Sigmoid colon (tissue), 7 donors: ENCODE results near the gene TAMALIN. TPM values are rescaled to one million over a fixed set of nuclear protein-coding genes. Genes with fewer than 3 reads are reported as not detected.

ENCODE experiments used
- DNase-seq: peaks from one replicate; pipeline ENCODE4 v3.0.0-alpha.2; 2019
- H3K27ac ChIP-seq, 4 donors: fragments of 200-600 bp; sonication (generic); one replicate each; pipeline ENCODE4 v1.5.1; 2016 to 2019; ENCODE audit warnings: mild to moderate bottlenecking in 1 of 4
- H3K27me3 ChIP-seq, 3 donors: fragments of 200-600 bp; sonication (generic); one replicate each; pipeline ENCODE4 v1.5.1; 2019; ENCODE audit warnings: mild to moderate bottlenecking in 1 of 3
- H3K36me3 ChIP-seq, 4 donors: fragments of 200-600 bp; sonication (generic); one replicate each; pipeline ENCODE4 v1.5.1; 2016 to 2019
- H3K4me1 ChIP-seq, 4 donors: fragments of 200-600 bp; sonication (generic); one replicate each; pipeline ENCODE4 v1.5.1; 2017 to 2019
- H3K4me3 ChIP-seq, 4 donors: fragments of 200-600 bp; sonication (generic); one replicate each; pipeline ENCODE4 v1.5.1; 2017 to 2019; ENCODE audit warnings: mild to moderate bottlenecking in 2 of 4, moderate library complexity in 1 of 4
- H3K9me3 ChIP-seq, 4 donors: fragments of 200-600 bp in 3 of 4; sonication (generic) in 3 of 4; one replicate each; pipeline versions ENCODE4 v1.5.1 to v1.6.1; 2013 to 2019
- CTCF ChIP-seq, 4 experiments: fragments of 450-650 bp in 3 of 4; fragments of 200-600 bp in 1 of 4; IDR thresholded peaks; one replicate each; pipeline ENCODE4 v1.5.1; 2016 to 2019; ENCODE audit warnings: antibody characterized with exemption in 4 of 4, mild to moderate bottlenecking in 3 of 4, moderate library complexity in 2 of 4
- EP300 ChIP-seq, 4 donors: sonication (generic); formaldehyde crosslinking; IDR thresholded peaks; one replicate each; pipeline ENCODE4 v1.6.1; 2017; ENCODE audit warnings: antibody characterized with exemption in 4 of 4
- POLR2A ChIP-seq, 2 donors: fragments of 450-650 bp; IDR thresholded peaks; one replicate each; pipeline ENCODE4 v1.6.1; 2016; ENCODE audit warnings: antibody characterized with exemption in 2 of 2, mild to moderate bottlenecking in 2 of 2, moderate library complexity in 2 of 2
- POLR2AphosphoS5 ChIP-seq, 4 donors: sonication (generic); formaldehyde crosslinking; IDR thresholded peaks; one replicate each; pipeline ENCODE4 v1.6.1; 2017; ENCODE audit warnings: antibody characterized with exemption in 4 of 4
- WGBS, 2 donors: extraction: QIAGEN DNeasy Blood & Tissue Kit; methylation state at CpG; one replicate each; pipeline ENCODE4 v1.1.7; 2013; 5-methylcytosine and 5-hydroxymethylcytosine counted together
- intact Hi-C: fragments of 100-400 bp; cut with DNase I; formaldehyde crosslinking; loops from one replicate; pipeline ENCODE4 v1.15.1; 2023
- polyA plus RNA-seq, 3 donors: library from polyadenylated mRNA; stranded (reverse); fragments of 200-250 nt; gene quantifications; one replicate each; pipeline ENCODE4 v1.2.3, GENCODE V29; 2013
- total RNA-seq, 4 donors: library from RNA; depleted of rRNA; stranded (reverse); fragments of >200 nt; gene quantifications; one replicate each; pipeline ENCODE4 v1.1.0, GENCODE V29; 2016
- donor health status: healthy with polysubstance abuse.
- donor health status: Bipolar disorder and iron deficiency.
- donor health status: healthy.

The TAMALIN gene
- total and polyA plus RNA-seq, 7 donors: 4.2 to 17.0 (median 9.4) TPM

GRCh38 chr12:51969643-51970042 is 37.1 kb upstream of the TAMALIN start:
- H3K27me3 ChIP-seq: no peaks in the 10 kb centered on the region
- DNase-seq: no peak
- peaks cover 0 to 47% (median 39%) of the 10 kb centered on the region in 4 donors for H3K4me1 ChIP-seq
- H3K4me3 ChIP-seq: no peak overlapping the region
- intact Hi-C loops: no loop called here
- H3K27ac ChIP-seq: no peak overlapping the region
- H3K36me3 ChIP-seq: no peaks in the 10 kb centered on the region
- H3K9me3 ChIP-seq: no peaks in the 10 kb centered on the region
- 89 to 97% methylated on average over 2 of the region's 2 CpGs for WGBS, 2 donors
- no peak for TF ChIP-seq POLR2A (IDR thresholded peaks at IDR 0.05)
- no peak for TF ChIP-seq EP300 (IDR thresholded peaks at IDR 0.05)
- no peak for TF ChIP-seq POLR2AphosphoS5 (IDR thresholded peaks at IDR 0.05)
- no peak for TF ChIP-seq CTCF (IDR thresholded peaks at IDR 0.05)

DNA sequence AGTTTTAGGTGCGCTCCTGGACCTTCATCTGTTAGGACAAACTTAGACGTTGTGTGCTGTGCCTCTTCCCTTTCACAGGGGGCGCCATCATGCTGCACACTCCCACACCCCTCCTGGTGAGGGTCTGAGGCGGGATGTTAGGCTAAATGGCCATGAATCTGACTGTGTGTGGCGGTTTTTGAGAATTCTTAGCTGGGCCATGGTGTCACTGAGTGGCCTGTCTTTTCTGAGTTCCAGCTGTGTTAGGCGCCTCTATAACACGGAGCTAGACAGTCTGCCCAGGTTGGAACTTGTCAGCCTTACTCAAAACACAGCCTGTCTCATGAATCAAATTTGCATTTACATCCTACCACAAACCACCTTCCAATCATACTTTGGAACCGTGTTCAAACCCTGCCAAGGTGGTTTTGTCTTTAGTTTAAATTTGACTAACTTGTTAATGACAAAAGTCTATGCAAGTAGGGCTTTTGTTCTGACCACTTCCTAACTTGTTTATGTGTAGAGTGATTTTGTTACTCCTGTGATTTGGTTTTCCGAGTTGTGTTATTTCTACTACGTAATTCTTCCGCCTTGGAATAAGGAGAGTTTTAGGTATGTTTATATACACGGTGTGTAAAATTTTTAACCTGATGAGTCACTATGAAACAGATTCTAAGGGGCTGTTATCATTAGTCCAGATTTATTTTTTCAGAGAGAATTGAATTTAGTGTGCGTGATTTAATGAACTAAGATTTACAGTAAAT is 35.7 kb upstream of the TAMALIN start:
- Histone ChIP-seq H3K36me3 (peaks cover 4 to 10% (median 8%) of the 10 kb centered on the region in 4 donors), H3K27ac (peak overlapping the region in 1 of 4 donors; percentile 36), H3K4me3 (no peak overlapping the region), H3K4me1 (peaks cover 0 to 48% (median 40%) of the 10 kb centered on the region in 4 donors), H3K27me3 (no peaks in the 10 kb centered on the region), H3K9me3 (no peaks in the 10 kb centered on the region)
- intact Hi-C loops: no loop called here
- TF ChIP-seq CTCF (IDR thresholded peaks at IDR 0.05) (peak in 1 of 4 experiments; percentile 22), POLR2AphosphoS5 (IDR thresholded peaks at IDR 0.05) (no peak)
- no peak for DNase-seq
- 49 to 51% methylated on average over 13 of the region's 13 CpGs for WGBS, 2 donors

GRCh38 chr12:51971679-51972421 is 34.9 kb upstream of the TAMALIN start:
- H3K4me1 ChIP-seq: peaks cover 0 to 48% (median 40%) of the 10 kb centered on the region in 4 donors
- H3K27me3 ChIP-seq: no peaks in the 10 kb centered on the region
- no peak for TF ChIP-seq POLR2AphosphoS5 (IDR thresholded peaks at IDR 0.05)
- TF ChIP-seq EP300 (IDR thresholded peaks at IDR 0.05): no peak
- TF ChIP-seq CTCF (IDR thresholded peaks at IDR 0.05): no peak
- no peak for TF ChIP-seq POLR2A (IDR thresholded peaks at IDR 0.05)
- peaks cover 12 to 17% (median 15%) of the 10 kb centered on the region in 4 donors for H3K36me3 ChIP-seq
- H3K4me3 ChIP-seq: no peak overlapping the region
- H3K27ac ChIP-seq: peak overlapping the region in 2 of 4 donors; percentile 36 to 37
- WGBS, 2 donors: 57 to 59% methylated on average over 4 of the region's 4 CpGs
- intact Hi-C loops: no loop called here
- DNase-seq: no peak
- H3K9me3 ChIP-seq: no peaks in the 10 kb centered on the region

GRCh38 chr12:51972422-51972812 is 34.3 kb upstream of the TAMALIN start:
- H3K4me1 ChIP-seq: peaks cover 0 to 48% (median 40%) of the 10 kb centered on the region in 4 donors
- no peak for DNase-seq
- no peaks in the 10 kb centered on the region for H3K27me3 ChIP-seq
- no peak for TF ChIP-seq CTCF (IDR thresholded peaks at IDR 0.05)
- TF ChIP-seq EP300 (IDR thresholded peaks at IDR 0.05): no peak
- TF ChIP-seq POLR2A (IDR thresholded peaks at IDR 0.05): no peak
- no peak for TF ChIP-seq POLR2AphosphoS5 (IDR thresholded peaks at IDR 0.05)
- H3K4me3 ChIP-seq: no peak overlapping the region
- H3K36me3 ChIP-seq: peaks cover 14 to 23% (median 18%) of the 10 kb centered on the region in 4 donors
- peak overlapping the region in 3 of 4 donors; percentile 36 to 48 (median 37) for H3K27ac ChIP-seq
- WGBS, 2 donors: 46 to 50% methylated on average over 5 of the region's 5 CpGs
- no peaks in the 10 kb centered on the region for H3K9me3 ChIP-seq
- intact Hi-C loops: no loop called here
